Hepatocyte (in vitro differentiated cells): ENCODE results near the gene CYP2B6. TPM values are rescaled to one million over a fixed set of nuclear protein-coding genes. Genes with fewer than 3 reads are reported as not detected.

ENCODE experiments used
- DNase-seq: peaks from one replicate; pipeline ENCODE4 v3.0.0-alpha.2; 2016; ENCODE audit warnings: low spot score
- H2AFZ ChIP-seq: fragments of 200-600 bp; sonication (generic); 2 replicates; pipeline ENCODE4 v1.6.0; 2016; ENCODE audit warnings: antibody characterized with exemption, mild to moderate bottlenecking
- H3K27ac ChIP-seq: fragments of 200-600 bp; sonication (generic); 2 replicates; pipeline ENCODE4 v1.5.1; 2016; ENCODE audit warnings: mild to moderate bottlenecking
- H3K27me3 ChIP-seq: fragments of 200-600 bp; sonication (generic); 2 replicates; pipeline ENCODE4 v1.6.1; 2016
- H3K36me3 ChIP-seq: fragments of 200-600 bp; sonication (generic); replicated peaks from 2 replicates; pipeline ENCODE4 v1.5.1; 2016; ENCODE audit warnings: low read depth; ENCODE audit not compliant: insufficient read depth
- H3K4me1 ChIP-seq: fragments of 200-600 bp; sonication (generic); 2 replicates; pipeline ENCODE4 v1.5.1; 2016; ENCODE audit warnings: mild to moderate bottlenecking, moderate library complexity; ENCODE audit not compliant: insufficient read depth
- H3K4me2 ChIP-seq: fragments of 200-600 bp; sonication (generic); 2 replicates; pipeline ENCODE4 v1.6.0; 2016
- H3K4me3 ChIP-seq: fragments of 200-600 bp; sonication (generic); 2 replicates; pipeline ENCODE4 v1.5.1; 2016; ENCODE audit warnings: mild to moderate bottlenecking
- H3K79me2 ChIP-seq: fragments of 200-600 bp; sonication (generic); 2 replicates; pipeline ENCODE4 v1.6.0; 2017; ENCODE audit warnings: mild to moderate bottlenecking
- H3K9me2 ChIP-seq: fragments of 200-600 bp; sonication (generic); replicated peaks from 2 replicates; pipeline ENCODE4 v1.6.0; 2017; ENCODE audit warnings: mild to moderate bottlenecking; ENCODE audit not compliant: insufficient read depth
- H3K9me3 ChIP-seq: fragments of 200-600 bp; sonication (generic); 2 replicates; pipeline ENCODE4 v1.5.1; 2016; ENCODE audit warnings: low read depth, mild to moderate bottlenecking
- H4K20me1 ChIP-seq: fragments of 200-600 bp; sonication (generic); 2 replicates; pipeline ENCODE4 v1.6.0; 2016; ENCODE audit warnings: mild to moderate bottlenecking; ENCODE audit not compliant: insufficient read depth, poor library complexity, severe bottlenecking
- EZH2 ChIP-seq: fragments of 200-600 bp; sonication (generic); IDR thresholded peaks from 2 replicates; pipeline ENCODE4 v1.6.1; 2016; ENCODE audit warnings: antibody characterized with exemption, mild to moderate bottlenecking, borderline replicate concordance
- EZH2phosphoT487 ChIP-seq: fragments of 200-600 bp; sonication (generic); IDR thresholded peaks from one replicate; pipeline ENCODE4 v1.6.1; 2018; ENCODE audit warnings: antibody characterized with exemption, mild to moderate bottlenecking, low read depth, moderate library complexity; ENCODE audit not compliant: unreplicated experiment, severe bottlenecking
- WGBS: methylation state at CpG from one replicate; pipeline ENCODE4 v1.1.6; 2016; ENCODE audit warnings: low lambda C conversion rate; ENCODE audit errors: missing lambda C conversion rate; 5-methylcytosine and 5-hydroxymethylcytosine counted together
- polyA plus RNA-seq: library from polyadenylated mRNA; unstranded; fragments of >200 nt; fragmentation: Nextera tagmentation; extraction: Ambion mirVana; gene quantifications from 2 replicates; pipeline ENCODE4 v1.2.1, GENCODE V29; 2016
- total RNA-seq: library from RNA; depleted of rRNA; stranded (reverse); fragments of >200 nt; gene quantifications from 2 replicates; pipeline ENCODE4 v1.2.3, GENCODE V29; 2014
- TF ChIP-seq, protein P1 (sequence below): fragments of 200-600 bp; sonication (generic); IDR thresholded peaks from 2 replicates; pipeline ENCODE4 v1.5.1; 2016; ENCODE audit warnings: antibody characterized with exemption, mild to moderate bottlenecking; ENCODE audit not compliant: poor library complexity

CYP2B6 gene
- total and polyA plus RNA-seq, 2 experiments from 2014 or later = 0.88 to 1.2 TPM

DNA sequence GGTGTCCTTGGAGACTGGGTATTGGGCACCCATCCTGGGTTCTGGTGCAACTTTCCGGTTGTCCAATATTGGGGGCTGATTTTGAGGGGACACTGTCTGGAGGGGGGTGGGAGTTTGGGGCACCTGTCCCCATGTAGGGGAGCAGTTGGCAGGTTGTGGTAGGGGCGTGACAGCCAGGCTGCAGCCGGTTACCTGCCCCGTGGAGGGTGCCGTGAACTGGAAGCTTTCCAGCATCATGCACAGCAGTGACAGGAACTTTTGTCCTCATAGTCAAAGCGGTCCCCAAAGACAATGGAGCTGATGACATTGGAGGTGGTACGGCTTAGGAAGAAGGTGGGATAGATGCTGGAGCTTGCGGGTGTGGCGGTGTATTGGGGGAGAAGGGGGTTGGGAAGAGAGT, 34.3 kb downstream of the CYP2B6 start:
- no peaks in the 10 kb centered on the region for H3K9me2 ChIP-seq
- H3K79me2 ChIP-seq = no peaks in the 10 kb centered on the region
- H3K27me3 ChIP-seq = peaks cover 13% of the 10 kb centered on the region
- no peak for DNase-seq
- H3K9me3 ChIP-seq = no peaks in the 10 kb centered on the region
- 89% methylated on average over 8 of the region's 9 CpGs for WGBS
- H3K4me1 ChIP-seq = no peaks in the 10 kb centered on the region
- TF ChIP-seq EZH2phosphoT487 = no peak
- no peak for TF ChIP-seq EZH2
- TF ChIP-seq, protein P1, sequence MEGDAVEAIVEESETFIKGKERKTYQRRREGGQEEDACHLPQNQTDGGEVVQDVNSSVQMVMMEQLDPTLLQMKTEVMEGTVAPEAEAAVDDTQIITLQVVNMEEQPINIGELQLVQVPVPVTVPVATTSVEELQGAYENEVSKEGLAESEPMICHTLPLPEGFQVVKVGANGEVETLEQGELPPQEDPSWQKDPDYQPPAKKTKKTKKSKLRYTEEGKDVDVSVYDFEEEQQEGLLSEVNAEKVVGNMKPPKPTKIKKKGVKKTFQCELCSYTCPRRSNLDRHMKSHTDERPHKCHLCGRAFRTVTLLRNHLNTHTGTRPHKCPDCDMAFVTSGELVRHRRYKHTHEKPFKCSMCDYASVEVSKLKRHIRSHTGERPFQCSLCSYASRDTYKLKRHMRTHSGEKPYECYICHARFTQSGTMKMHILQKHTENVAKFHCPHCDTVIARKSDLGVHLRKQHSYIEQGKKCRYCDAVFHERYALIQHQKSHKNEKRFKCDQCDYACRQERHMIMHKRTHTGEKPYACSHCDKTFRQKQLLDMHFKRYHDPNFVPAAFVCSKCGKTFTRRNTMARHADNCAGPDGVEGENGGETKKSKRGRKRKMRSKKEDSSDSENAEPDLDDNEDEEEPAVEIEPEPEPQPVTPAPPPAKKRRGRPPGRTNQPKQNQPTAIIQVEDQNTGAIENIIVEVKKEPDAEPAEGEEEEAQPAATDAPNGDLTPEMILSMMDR = no peak
- no peaks in the 10 kb centered on the region for H4K20me1 ChIP-seq
- no peak overlapping the region for H3K4me2 ChIP-seq
- no peak overlapping the region for H3K27ac ChIP-seq
- no peak overlapping the region for H2AFZ ChIP-seq
- H3K4me3 ChIP-seq = no peak overlapping the region
- H3K36me3 ChIP-seq = no peaks in the 10 kb centered on the region

DNA sequence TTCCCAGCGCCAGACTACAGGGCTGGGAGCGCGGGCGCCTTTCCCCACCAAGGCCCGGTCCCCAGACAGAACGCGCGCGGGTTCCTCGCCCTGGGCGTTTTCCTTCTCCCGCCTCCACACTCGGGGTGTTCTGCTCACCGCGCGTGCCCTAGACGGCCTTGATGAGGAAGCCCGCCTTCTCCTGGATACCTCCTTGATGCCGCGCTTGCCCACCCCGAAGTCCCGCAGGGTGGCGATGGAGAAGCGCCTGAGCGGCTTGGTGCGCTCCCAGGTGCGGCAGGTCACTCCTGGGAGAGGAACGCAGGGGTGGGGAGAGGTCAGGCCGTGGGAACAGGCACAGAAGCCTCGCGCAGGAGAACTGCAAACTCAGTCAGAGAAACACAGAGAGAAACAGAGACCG, 34.8 kb downstream of the CYP2B6 start:
- no peak for DNase-seq
- peaks cover 13% of the 10 kb centered on the region for H3K27me3 ChIP-seq
- H4K20me1 ChIP-seq = no peaks in the 10 kb centered on the region
- TF ChIP-seq, protein P1 = no peak
- no peak for TF ChIP-seq EZH2phosphoT487
- no peak for TF ChIP-seq EZH2
- no peak overlapping the region for H3K4me3 ChIP-seq
- no peaks in the 10 kb centered on the region for H3K9me2 ChIP-seq
- H3K27ac ChIP-seq = no peak overlapping the region
- 51% methylated on average over 29 of the region's 32 CpGs for WGBS
- no peaks in the 10 kb centered on the region for H3K9me3 ChIP-seq
- H3K79me2 ChIP-seq = no peaks in the 10 kb centered on the region
- H3K4me2 ChIP-seq = no peak overlapping the region
- no peaks in the 10 kb centered on the region for H3K4me1 ChIP-seq
- no peaks in the 10 kb centered on the region for H3K36me3 ChIP-seq
- H2AFZ ChIP-seq = no peak overlapping the region

DNA sequence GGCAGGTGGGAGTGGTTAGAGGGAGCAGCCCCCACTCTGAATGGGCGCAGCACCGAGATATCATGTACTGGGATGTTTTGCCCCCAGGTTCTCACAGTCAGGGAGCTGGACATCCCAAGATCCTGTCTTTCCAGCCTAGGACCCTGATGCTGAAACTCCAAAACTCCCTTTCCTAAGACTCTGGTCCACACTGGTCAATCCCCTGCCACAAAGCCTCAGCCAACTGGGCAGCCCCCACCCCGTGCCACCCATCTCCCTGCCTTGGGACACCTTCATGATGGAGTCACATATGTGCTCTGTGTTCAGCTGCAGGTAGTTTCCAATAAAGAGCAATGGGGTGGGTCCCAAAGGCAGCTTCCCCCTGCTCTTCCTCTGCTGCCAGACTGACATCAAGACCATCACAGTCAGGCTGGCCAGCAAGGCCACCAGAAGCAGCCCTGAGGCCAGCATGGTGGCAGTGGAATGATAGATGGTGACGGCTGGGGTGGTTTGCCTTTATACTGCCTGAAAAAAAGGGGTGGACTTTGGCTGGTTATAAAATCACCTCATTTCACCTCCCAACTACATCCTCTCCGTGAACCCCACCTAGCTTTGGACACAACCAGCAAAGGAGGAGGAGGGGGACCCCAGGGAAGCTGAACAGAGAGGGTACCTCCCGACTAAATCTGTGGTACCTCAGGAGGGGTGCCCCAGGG, 36.3 kb downstream of the CYP2B6 start:
- no peak overlapping the region for H3K4me3 ChIP-seq
- no peak overlapping the region for H3K4me2 ChIP-seq
- no peak overlapping the region for H3K27ac ChIP-seq
- no peaks in the 10 kb centered on the region for H4K20me1 ChIP-seq
- H3K27me3 ChIP-seq = peaks cover 13% of the 10 kb centered on the region
- WGBS = 84% methylated on average over 6 of the region's 6 CpGs
- DNase-seq = no peak
- no peaks in the 10 kb centered on the region for H3K4me1 ChIP-seq
- no peaks in the 10 kb centered on the region for H3K9me2 ChIP-seq
- TF ChIP-seq, protein P1 = no peak
- TF ChIP-seq EZH2 = no peak
- TF ChIP-seq EZH2phosphoT487 = no peak
- no peaks in the 10 kb centered on the region for H3K36me3 ChIP-seq
- H3K79me2 ChIP-seq = no peaks in the 10 kb centered on the region
- H2AFZ ChIP-seq = no peak overlapping the region
- no peaks in the 10 kb centered on the region for H3K9me3 ChIP-seq
